Astrocyte of the cerebellum (primary cell): ENCODE data around the gene THADA.
"Not testable (repeated sequence)": the region's sequence is repeated elsewhere in the genome, so short reads cannot be mapped to it uniquely, and the experiment has no call there.

Experiments
- DNase-seq: peaks from one replicate; pipeline ENCODE4 v3.0.0-alpha.2; 2011; ENCODE audit warnings: low read depth
- H3K4me3 ChIP-seq: 2 replicates; pipeline ENCODE4 v1.5.1; 2011; ENCODE audit warnings: mild to moderate bottlenecking, low read depth, low read length, moderate library complexity
- in situ Hi-C: cut with HindIII; loops from 2 replicates; pipeline ENCODE4 v1.10.0; 2017; ENCODE audit warnings: low sequenced_read_pairs
- TF ChIP-seq, protein P1 (sequence below): IDR thresholded peaks from 2 replicates; pipeline ENCODE4 v1.5.1; 2012; ENCODE audit warnings: low read length, low read depth, moderate library complexity, mild to moderate bottlenecking; ENCODE audit errors: missing control alignments

THADA gene

DNA sequence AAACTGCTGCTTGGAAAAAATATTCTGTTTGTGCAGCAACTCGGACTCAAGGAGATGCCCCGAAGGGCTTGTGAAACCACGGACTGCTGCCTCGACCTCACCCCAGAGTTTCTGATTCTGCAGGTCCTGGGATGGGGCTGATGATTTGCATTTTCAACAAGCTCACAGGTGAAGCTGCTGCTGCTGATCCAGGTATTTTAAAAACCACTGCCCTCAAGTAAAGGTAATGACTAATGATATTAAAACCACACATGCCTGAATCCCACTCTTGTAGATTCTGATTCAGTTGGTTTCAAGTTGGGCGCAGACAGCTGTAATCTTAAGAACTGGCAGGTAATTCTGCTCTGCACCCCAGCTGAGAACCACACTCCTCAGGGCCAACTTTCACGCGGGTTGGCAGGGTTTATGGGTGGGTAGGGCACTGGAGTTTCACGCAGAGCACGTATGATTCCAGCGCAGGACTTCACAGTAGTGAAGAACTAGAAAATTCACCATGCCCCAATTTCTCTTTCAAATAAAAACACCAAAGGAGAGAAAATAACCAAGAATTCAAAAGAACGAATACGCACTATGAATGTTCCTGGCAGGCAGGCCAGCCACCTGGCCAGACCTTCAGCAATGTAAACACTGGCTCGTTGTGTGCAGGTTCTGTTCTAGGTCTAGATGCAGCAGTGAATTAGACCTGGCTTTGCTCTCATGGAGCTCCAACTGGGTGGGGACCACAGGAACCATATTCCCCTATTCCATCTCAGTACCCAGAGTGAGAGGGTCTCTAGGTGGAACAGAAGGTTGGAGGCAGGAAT is 294.9 kb downstream of the THADA start:
- no peak for DNase-seq
- H3K4me3 ChIP-seq = no peak overlapping the region
- TF ChIP-seq, protein P1, sequence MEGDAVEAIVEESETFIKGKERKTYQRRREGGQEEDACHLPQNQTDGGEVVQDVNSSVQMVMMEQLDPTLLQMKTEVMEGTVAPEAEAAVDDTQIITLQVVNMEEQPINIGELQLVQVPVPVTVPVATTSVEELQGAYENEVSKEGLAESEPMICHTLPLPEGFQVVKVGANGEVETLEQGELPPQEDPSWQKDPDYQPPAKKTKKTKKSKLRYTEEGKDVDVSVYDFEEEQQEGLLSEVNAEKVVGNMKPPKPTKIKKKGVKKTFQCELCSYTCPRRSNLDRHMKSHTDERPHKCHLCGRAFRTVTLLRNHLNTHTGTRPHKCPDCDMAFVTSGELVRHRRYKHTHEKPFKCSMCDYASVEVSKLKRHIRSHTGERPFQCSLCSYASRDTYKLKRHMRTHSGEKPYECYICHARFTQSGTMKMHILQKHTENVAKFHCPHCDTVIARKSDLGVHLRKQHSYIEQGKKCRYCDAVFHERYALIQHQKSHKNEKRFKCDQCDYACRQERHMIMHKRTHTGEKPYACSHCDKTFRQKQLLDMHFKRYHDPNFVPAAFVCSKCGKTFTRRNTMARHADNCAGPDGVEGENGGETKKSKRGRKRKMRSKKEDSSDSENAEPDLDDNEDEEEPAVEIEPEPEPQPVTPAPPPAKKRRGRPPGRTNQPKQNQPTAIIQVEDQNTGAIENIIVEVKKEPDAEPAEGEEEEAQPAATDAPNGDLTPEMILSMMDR = no peak
- in situ Hi-C loops = no loop called here

DNA sequence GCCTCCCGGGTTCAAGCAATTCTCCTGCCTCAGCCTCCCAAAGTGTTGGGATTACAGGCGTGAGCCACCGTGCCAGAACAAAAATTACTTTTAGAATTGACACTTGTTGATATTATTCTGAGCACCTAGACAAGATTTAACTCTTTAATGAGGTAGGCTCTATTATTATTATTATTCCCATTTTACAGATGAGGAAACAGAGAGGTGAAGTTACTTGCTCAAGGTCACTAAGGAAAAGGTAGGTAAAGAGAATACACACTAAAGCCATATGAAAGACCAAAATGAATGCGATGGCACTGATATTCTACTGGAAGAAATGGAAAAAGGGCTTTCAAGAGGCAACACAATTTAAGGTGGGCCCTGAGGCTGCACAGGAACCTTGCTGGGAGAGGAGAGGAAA is 295.6 kb downstream of the THADA start:
- DNase-seq = no peak
- TF ChIP-seq, protein P1 = no peak
- no peak overlapping the region for H3K4me3 ChIP-seq
- in situ Hi-C loops = no loop called here

DNA sequence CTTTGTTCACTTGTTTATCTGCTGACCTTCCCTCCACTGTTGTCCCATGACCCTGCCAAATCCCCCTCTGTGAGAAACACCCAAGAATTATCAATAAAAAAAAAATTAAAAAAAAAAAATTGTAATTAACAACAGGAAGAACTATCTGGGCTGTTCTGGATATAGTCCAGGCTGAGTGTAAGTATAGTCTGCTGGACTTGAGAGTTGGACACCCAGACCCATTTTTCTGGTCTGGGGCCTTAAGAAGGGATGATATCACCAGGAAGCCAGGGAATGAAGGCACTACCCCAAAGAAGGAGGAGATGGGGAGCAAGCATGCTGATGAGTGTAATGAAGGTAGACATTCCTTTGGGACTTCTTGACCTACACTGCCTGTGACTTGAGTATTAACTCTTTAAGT is 297.3 kb downstream of the THADA start:
- in situ Hi-C loops = no loop called here
- no peak for DNase-seq
- TF ChIP-seq, protein P1 = no peak
- no peak overlapping the region for H3K4me3 ChIP-seq

DNA sequence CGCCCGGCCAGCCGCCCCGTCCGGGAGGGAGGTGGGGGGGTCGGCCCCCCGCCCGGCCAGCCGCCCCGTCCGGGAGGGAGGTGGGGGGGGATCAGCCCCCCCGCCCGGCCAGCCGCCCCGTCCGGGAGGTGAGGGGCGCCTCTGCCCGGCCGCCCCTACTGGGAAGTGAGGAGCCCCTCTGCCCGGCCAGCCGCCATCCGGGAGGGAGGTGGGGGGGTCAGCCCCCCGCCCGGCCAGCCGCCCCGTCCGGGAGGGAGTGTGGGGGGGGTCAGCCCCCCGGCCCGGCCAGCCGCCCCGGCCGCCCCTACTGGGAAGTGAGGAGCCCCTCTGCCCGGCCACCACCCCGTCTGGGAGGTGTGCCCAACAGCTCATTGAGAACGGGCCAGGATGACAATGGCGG is 298.1 kb downstream of the THADA start:
- in situ Hi-C loops, H3K4me3 ChIP-seq, DNase-seq: not testable (repeated sequence)

DNA sequence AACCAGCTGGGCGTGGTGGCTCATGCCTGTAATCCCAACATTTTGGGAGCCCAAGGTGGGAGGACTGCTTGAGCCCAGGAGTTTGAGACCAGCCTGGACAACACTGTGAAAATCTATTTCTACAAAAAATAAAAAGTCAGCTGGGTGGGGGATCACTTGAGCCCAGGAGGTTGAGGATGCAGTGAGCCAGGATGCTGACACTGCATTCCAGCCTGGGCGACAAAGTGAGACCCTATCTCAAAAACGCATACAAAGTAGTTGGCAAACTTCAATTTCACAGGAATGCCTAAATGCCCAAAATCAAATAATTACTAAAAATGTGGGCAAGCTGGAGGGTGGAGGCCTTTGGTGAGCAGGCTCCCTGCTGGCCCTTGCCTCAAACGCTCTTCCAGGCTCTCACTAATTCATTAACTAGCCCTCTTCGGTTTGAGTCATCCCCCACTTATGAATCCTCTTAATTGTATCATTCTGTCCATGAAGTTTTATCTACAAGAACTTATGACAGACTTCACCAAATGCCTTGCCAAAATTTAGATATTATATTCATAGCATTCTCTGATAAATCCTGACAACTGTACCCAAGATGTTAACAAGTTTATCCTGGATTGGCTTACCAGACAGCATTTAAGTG is 300.8 kb downstream of the THADA start:
- TF ChIP-seq, protein P1 = no peak
- in situ Hi-C loops = no loop called here
- no peak overlapping the region for H3K4me3 ChIP-seq
- DNase-seq = no peak

DNA sequence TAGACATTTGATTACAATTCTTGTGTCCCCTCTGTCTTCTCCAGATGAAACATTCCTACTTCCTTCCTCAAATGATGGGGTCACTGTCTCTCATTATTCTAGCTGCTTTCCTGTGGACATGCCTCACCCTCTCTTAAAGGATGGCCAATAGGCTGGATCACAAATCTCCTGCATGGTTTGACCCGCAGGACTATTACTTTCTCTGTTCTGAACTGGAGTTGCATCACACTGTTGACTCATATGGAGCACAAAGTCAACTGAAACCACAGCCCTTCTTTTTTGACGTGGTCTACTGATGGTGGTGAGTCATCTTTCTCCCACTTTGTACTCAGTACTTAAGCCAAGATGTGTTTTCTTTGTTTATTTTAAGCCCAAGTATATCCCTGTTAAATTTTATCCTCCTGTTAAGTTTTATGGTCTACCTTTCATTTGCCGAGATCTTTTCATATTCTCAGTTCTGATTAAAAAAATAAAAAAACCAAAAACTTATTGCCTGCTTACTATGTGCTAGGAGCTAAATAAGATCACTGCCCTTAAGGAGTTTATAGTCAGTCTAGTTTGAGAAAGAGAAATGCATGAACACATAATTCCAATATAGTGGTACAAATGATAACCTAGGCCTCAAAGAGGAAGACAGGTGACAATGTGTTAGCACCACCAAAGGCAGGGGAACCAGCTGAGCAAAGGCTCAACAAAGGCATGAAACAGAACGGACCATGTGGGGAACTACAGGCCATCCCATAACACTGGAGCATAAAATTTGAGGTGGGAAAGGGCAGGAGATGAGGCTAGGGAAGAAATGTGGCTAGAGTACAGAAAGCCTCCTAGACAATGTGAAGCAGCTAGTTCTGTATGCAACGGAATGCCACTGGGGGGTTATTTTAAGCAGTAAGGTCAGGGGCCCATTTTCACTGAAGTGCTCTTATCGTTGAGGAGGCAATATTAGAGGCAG is 301.8 kb downstream of the THADA start:
- in situ Hi-C loops = no loop called here
- peak; percentile 99 for DNase-seq
- TF ChIP-seq, protein P1 = no peak
- H3K4me3 ChIP-seq = no peak overlapping the region
